Amniotic epithelial cell (primary cell): ENCODE data around the gene GXYLT2.
"Not testable (repeated sequence)": the region's sequence is repeated elsewhere in the genome, so short reads cannot be mapped to it uniquely, and the experiment has no call there.

Experiments used
- DNase-seq: peaks from one replicate; pipeline ENCODE4 v3.0.0-alpha.2; 2010; ENCODE audit warnings: low read depth

GXYLT2 gene

GRCh38 chr3:72892870-72893269 is 5.0 kb downstream of the GXYLT2 start:
- no peak for DNase-seq

- peak; percentile 66 for DNase-seq
Observed at GRCh38 chr3:72894976-72895552, 7.2 kb downstream of the GXYLT2 start.

GRCh38 chr3:72896996-72897757 is 9.3 kb downstream of the GXYLT2 start:
- peak; percentile 45 for DNase-seq

- no peak for DNase-seq
Observed at GRCh38 chr3:72897758-72898007, 9.8 kb downstream of the GXYLT2 start.

- DNase-seq, result peak; percentile 55
Observed at GRCh38 chr3:72899349-72899765, 11.5 kb downstream of the GXYLT2 start.

- DNase-seq, result no peak
Observed at GRCh38 chr3:72900048-72900447, 12.2 kb downstream of the GXYLT2 start.

GRCh38 chr3:72901840-72902239 is 14.0 kb downstream of the GXYLT2 start:
- DNase-seq, result no peak

GRCh38 chr3:72903004-72903403 is 15.2 kb downstream of the GXYLT2 start:
- peak; percentile 96 for DNase-seq

- no peak for DNase-seq
Observed at GRCh38 chr3:72904163-72904562, 16.3 kb downstream of the GXYLT2 start.

GRCh38 chr3:72906154-72906553 is 18.3 kb downstream of the GXYLT2 start:
- no peak for DNase-seq

GRCh38 chr3:72907131-72907711 is 19.4 kb downstream of the GXYLT2 start:
- peak; percentile 58 for DNase-seq

- DNase-seq, result peak; percentile 96
Observed at GRCh38 chr3:72907731-72908620, 20.1 kb downstream of the GXYLT2 start.

- no peak for DNase-seq
Observed at GRCh38 chr3:72909591-72909990, 21.7 kb downstream of the GXYLT2 start.

GRCh38 chr3:72912532-72912931 is 24.7 kb downstream of the GXYLT2 start:
- DNase-seq, result no peak

GRCh38 chr3:72914383-72914782 is 26.5 kb downstream of the GXYLT2 start:
- no peak for DNase-seq

GRCh38 chr3:72916250-72916649 is 28.4 kb downstream of the GXYLT2 start:
- no peak for DNase-seq

- DNase-seq, result no peak
Observed at GRCh38 chr3:72919520-72919919, 31.7 kb downstream of the GXYLT2 start.

- DNase-seq, result no peak
Observed at GRCh38 chr3:72924055-72924454, 36.2 kb downstream of the GXYLT2 start.

GRCh38 chr3:72928781-72929735 is 41.2 kb downstream of the GXYLT2 start:
- not testable (repeated sequence) for DNase-seq

- no peak for DNase-seq
Observed at GRCh38 chr3:72930754-72931153, 42.9 kb downstream of the GXYLT2 start.

GRCh38 chr3:72932416-72932815 is 44.6 kb downstream of the GXYLT2 start:
- no peak for DNase-seq
